ENCODE measurements around the gene GLT1D1. TPM values are rescaled to one million over a fixed set of nuclear protein-coding genes. Genes with fewer than 3 reads are reported as not detected.

GLT1D1 gene
- total RNA-seq, 6 experiments from 2014 or later: not detected

GRCh38 chr12:128808651-128809050 lies 44.6 kb upstream of the GLT1D1 start:
- peaks cover 24% of the 10 kb centered on the region for H3K36me3 Mint-ChIP-seq (ENCODE audit: low read depth)
- TF ChIP-seq CTCF (IDR thresholded peaks at IDR 0.05): no peak
- no peaks in the 10 kb centered on the region for H3K9me3 Mint-ChIP-seq
- no peaks in the 10 kb centered on the region; the same call in none of the 2 replicates for H3K27me3 Mint-ChIP-seq (ENCODE audit: insufficient read depth)
- no peak for DNase-seq
- peaks cover 41% of the 10 kb centered on the region for H3K4me1 Mint-ChIP-seq (ENCODE audit: low read depth)
- H3K27ac Mint-ChIP-seq: no peak overlapping the region
- no peak overlapping the region for H3K4me3 Mint-ChIP-seq

GRCh38 chr12:128810182-128811127 lies 42.8 kb upstream of the GLT1D1 start:
- Mint-ChIP-seq H3K4me3 (peak overlapping the region; percentile 2; the same call in 1 of the 2 replicates), H3K4me1 (ENCODE audit: low read depth) (peaks cover 51% of the 10 kb centered on the region), H3K9me3 (no peaks in the 10 kb centered on the region), H3K27me3 (ENCODE audit: insufficient read depth) (no peaks in the 10 kb centered on the region; the same call in none of the 2 replicates), H3K36me3 (ENCODE audit: low read depth) (peaks cover 23% of the 10 kb centered on the region), H3K27ac (peak overlapping the region; percentile 66)
- DNase-seq: peak; percentile 15
- no peak for TF ChIP-seq CTCF (IDR thresholded peaks at IDR 0.05)

- peaks cover 23% of the 10 kb centered on the region for H3K36me3 Mint-ChIP-seq (ENCODE audit: low read depth)
- H3K27me3 Mint-ChIP-seq (ENCODE audit: insufficient read depth): no peaks in the 10 kb centered on the region; the same call in 1 of the 2 replicates
- no peak overlapping the region for H3K4me3 Mint-ChIP-seq
Observed at GRCh38 chr12:128811806-128812205, 41.5 kb upstream of the GLT1D1 start.

GRCh38 chr12:128813392-128813791 lies 39.9 kb upstream of the GLT1D1 start:
- peak overlapping the region; percentile 14; the same call in 1 of the 2 replicates for H3K4me3 Mint-ChIP-seq
- peaks cover 79% of the 10 kb centered on the region for H3K4me1 Mint-ChIP-seq (ENCODE audit: low read depth)
- H3K9me3 Mint-ChIP-seq: no peaks in the 10 kb centered on the region
- peaks cover 23% of the 10 kb centered on the region for H3K36me3 Mint-ChIP-seq (ENCODE audit: low read depth)
- TF ChIP-seq CTCF (IDR thresholded peaks at IDR 0.05): no peak
- H3K27me3 Mint-ChIP-seq (ENCODE audit: insufficient read depth): no peaks in the 10 kb centered on the region; the same call in 1 of the 2 replicates
- peak; percentile 40 for DNase-seq
- peak overlapping the region; percentile 75 for H3K27ac Mint-ChIP-seq

More at GRCh38 chr12:128811806-128812205, 41.5 kb upstream of the GLT1D1 start:
- DNase-seq: no peak
- TF ChIP-seq CTCF (IDR thresholded peaks at IDR 0.05): no peak
- Mint-ChIP-seq H3K27ac (peak overlapping the region; percentile 29; the same call in 1 of the 2 replicates), H3K9me3 (no peaks in the 10 kb centered on the region), H3K4me1 (ENCODE audit: low read depth) (peaks cover 63% of the 10 kb centered on the region)

GRCh38 chr12:128813883-128814282 lies 39.4 kb upstream of the GLT1D1 start:
- H3K9me3 Mint-ChIP-seq: no peaks in the 10 kb centered on the region
- TF ChIP-seq CTCF (IDR thresholded peaks at IDR 0.05): no peak
- peak overlapping the region; percentile 75 for H3K27ac Mint-ChIP-seq
- H3K27me3 Mint-ChIP-seq (ENCODE audit: insufficient read depth): peaks cover 2% of the 10 kb centered on the region; the same call in 1 of the 2 replicates
- peak; percentile 23 for DNase-seq
- H3K4me3 Mint-ChIP-seq: no peak overlapping the region
- H3K4me1 Mint-ChIP-seq (ENCODE audit: low read depth): peaks cover 84% of the 10 kb centered on the region
- peaks cover 23% of the 10 kb centered on the region for H3K36me3 Mint-ChIP-seq (ENCODE audit: low read depth)

Data from HFFc6 (cell line).